NOMO-1 treated with DMSO at 0.1 percent for 48 hours (cell line): ENCODE data around the gene PRKAB1.
A peak's percentile ranks its signal among the peaks of the same experiment; 100 is the strongest.

Experiments
- DNase-seq: peaks from one replicate; lab custom pipeline; 2025; ENCODE audit not compliant: unreplicated experiment; lab: John Stamatoyannopoulos, UW

The PRKAB1 gene

DNA sequence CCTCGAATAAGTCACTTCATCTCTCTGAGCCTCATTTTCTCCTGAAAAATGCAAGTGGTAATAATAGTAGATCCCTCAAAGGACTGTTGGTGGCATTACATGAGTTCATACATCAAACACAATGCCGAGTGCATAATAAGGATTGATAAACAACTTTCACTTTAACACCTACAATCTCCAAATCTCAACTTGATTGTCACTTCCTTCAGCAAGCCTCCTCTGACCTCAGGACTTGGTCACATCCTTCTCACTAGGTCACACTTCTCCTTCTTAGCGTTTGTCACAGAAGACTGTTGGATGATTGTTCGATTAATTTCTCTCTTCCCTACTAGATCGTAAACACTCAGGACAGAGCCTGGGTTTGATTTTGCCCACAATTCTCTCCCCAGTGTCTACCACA, 7.9 kb upstream of the PRKAB1 start:
- peak; percentile 64 for DNase-seq

DNA sequence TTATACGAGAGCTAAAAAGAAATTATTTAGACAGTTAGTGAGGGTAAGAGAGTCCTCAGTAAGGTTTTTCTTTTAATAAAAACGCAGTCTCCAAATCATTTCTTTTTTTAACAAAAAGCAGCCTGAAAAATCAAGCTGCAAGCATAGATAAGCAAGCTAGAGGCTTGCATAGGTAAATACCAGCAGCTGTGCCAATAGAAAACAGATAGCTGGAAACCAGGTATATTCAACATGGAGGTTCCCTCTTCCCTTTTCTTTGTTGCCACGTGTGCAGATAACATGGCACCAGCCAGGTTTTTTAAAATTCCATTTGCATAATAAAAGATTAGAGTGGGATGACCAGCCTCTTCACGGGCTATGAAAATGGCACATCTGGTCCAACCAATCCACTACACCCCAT, 6.1 kb upstream of the PRKAB1 start:
- no peak for DNase-seq

DNA sequence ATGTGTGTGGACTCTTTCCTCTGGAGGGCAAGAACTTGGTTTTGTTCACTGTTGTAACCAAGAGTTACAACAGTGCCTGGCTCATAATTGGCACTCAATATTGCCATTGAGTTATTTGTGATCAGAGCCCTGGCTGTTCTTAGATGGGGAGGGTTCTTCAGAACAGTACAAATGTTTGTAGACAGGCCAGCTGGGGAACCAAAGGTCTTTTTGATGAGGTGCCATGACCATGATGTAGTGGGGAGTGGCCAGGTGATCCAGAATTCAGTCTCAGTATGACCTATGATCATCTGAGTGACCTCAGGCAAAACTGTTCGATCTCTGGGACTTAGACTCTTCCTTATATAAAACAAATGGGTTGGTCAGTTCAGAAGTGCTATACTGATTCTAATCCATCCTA, 3.3 kb upstream of the PRKAB1 start:
- no peak for DNase-seq

DNA sequence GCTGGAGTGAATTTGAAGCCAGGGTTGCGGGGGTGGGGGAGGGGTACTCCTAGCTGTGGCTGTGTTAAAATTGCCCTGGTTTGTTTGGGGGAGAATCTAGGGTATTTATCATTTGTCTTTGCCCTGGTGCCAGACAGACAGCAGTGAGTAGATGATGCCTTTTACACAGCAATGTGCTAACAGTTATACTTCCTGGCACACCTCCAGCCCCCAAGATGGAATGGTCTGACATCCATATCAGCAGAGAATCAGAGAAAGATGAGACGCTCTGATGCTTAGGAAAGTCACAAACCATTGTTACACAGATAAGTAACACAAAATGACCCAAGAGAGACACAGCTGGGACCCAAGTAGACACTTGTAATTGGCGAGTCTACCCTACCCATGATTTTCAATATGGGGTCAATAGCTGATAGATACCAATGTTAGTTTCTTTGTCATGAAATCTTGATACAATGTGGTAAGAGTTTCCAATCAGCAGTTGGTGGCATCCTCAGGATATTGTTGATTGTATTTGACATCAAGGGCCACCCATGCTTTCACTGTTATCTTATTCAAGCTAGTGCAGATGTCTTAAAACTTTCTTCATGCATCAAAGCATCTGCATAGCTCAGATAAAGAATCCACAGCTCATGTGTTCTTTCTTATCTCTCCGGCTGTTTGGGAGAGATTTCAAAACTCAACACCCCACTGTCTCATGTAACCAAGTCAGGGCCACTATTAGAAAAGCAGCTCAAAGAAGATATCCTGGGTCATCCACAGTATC, 2.6 kb upstream of the PRKAB1 start:
- DNase-seq: no peak

- peak; percentile 62 for DNase-seq
Measured at GRCh38 chr12:119666226-119666795, 1.6 kb upstream of the PRKAB1 start.

- DNase-seq: peak; percentile 26
Measured at GRCh38 chr12:119666900-119667576, 895 bp upstream of the PRKAB1 start.

GRCh38 chr12:119668324-119668841, 450 bp downstream of the PRKAB1 start:
- DNase-seq: peak; percentile 11

GRCh38 chr12:119669744-119670472, 2.0 kb downstream of the PRKAB1 start:
- no peak for DNase-seq

DNA sequence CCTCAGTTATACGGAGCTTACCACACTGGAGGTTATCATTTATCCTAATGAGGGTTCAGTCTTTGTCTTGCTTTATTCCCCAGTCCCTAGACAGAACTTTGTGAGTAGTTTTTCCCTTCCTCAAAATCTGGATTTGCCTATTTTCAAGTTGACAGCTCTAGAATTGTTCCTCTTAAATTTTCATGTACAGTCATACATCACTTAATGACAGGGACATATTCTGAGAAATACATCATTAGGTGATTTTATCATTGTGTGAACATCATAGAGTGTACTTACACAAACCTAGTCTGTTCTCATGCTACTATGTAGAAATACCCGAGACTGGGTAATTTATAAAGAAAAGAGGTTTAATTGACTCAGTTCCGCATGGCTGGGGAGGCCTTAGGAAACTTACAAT, 3.1 kb downstream of the PRKAB1 start:
- DNase-seq: no peak

DNA sequence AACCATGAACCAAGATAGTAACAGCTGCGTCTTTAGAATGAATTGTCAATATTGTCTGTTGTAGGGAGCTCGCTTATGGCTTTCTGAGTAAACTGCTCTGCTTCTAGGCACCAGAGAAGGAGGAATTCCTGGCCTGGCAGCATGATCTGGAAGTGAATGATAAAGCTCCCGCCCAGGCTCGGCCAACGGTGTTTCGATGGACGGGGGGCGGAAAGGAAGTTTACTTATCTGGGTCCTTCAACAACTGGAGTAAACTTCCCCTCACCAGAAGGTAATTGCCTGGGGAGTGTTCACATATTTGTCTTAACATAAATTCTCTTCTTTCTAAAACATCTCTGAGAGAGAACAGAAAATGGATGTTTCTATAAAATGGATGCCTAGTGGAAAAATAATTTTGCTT, 4.3 kb downstream of the PRKAB1 start:
- DNase-seq: no peak

- no peak for DNase-seq
Measured at GRCh38 chr12:119673634-119674033, 5.7 kb downstream of the PRKAB1 start.

DNA sequence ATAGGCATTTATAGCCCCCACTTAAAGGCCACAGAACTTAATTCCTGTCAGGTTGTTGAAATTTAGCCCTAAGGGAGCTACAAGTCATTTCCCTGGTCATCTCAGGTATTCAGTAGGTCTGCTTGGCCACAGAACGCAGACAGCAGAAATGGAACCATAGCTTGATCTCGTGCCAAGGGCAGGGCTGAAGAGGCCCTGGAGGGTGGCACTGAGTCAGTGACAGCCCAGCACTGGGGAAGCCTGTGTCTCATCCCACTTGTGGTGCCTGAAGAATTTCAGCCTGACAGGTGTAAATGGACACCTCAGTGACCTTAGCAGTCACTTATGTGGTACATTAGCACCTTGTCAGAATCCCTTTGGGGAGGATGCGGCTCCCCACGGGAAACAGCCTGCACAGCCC, 6.6 kb downstream of the PRKAB1 start:
- no peak for DNase-seq

DNA sequence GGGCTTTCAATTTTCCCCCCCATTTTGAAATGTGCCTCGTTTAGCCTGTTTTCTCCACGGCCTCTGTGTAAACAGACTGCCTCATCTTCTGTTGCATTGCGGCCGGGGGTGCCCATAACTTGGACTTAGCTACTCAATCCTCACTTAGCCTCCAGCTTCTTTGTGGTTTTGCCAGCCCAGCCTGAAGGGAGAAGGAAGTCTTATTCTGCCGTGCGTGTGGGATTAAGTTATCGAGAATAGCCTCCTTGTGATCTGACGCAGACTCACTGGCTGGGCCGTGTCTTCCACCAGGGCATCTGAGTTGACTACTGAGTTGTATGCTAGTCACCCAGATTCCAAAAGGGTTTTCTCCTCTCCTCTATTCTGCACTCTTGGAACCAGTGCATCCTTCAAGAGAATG, 8.1 kb downstream of the PRKAB1 start:
- no peak for DNase-seq

DNA sequence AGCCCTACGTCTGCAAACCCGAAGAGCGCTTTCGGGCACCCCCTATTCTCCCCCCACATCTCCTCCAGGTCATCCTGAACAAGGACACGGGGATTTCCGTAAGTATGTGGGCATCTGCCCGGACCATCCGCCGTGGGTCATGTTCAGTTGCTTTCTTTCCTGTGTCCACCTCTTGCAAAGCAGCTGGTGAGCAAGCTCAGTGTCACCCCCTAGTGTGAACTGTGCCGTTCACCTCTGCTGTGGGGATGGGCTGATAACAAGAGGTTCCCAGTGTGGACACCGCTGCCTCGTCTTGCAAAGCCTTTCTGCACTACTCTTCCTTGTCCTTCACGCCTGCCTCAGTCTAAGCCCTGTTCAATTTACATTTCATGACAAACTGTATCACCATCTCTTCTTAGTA, 8.6 kb downstream of the PRKAB1 start:
- DNase-seq: no peak

- DNase-seq: no peak
Measured at GRCh38 chr12:119678459-119678858, 10.5 kb downstream of the PRKAB1 start.

DNA sequence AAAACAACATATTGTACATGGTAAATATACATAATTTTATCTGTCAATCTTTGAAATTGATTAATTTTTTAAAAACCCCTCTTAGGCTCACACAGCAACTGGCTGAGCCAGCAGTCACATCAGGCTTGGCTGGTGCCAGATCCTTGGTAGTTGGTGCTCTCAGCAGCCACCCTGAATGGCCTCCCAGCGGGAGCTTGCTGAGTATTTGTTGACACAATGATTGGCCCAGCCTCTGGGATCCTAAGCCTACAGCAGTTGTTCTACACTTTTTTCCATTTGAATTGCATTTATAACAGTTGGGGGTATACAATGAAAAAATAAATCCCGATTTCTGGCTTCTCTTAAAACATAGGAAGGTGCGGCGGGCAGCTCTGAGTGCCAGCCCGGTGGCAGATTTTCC, 11.1 kb downstream of the PRKAB1 start:
- DNase-seq: no peak

GRCh38 chr12:119679490-119679889, 11.6 kb downstream of the PRKAB1 start:
- DNase-seq: no peak

DNA sequence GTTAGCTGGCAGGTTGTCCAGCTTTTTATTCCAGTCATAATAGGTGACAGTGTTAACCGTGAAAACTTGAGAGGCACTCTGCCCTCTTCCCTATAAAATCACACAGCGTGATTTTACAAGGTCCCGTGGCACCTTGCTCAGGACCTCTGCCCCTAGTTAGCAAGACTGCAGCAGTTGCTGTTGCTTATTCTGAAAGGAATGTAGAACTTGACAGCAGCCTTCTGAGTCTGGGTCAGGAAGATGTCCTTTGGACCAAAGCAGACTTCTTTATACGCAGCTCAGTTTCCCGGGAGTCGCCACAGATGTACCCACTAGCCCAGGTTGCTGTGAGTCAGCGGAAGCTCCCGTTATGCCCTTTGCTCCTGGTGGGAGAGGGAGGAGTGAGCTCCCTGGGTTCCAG, 13.2 kb downstream of the PRKAB1 start:
- no peak for DNase-seq

DNA sequence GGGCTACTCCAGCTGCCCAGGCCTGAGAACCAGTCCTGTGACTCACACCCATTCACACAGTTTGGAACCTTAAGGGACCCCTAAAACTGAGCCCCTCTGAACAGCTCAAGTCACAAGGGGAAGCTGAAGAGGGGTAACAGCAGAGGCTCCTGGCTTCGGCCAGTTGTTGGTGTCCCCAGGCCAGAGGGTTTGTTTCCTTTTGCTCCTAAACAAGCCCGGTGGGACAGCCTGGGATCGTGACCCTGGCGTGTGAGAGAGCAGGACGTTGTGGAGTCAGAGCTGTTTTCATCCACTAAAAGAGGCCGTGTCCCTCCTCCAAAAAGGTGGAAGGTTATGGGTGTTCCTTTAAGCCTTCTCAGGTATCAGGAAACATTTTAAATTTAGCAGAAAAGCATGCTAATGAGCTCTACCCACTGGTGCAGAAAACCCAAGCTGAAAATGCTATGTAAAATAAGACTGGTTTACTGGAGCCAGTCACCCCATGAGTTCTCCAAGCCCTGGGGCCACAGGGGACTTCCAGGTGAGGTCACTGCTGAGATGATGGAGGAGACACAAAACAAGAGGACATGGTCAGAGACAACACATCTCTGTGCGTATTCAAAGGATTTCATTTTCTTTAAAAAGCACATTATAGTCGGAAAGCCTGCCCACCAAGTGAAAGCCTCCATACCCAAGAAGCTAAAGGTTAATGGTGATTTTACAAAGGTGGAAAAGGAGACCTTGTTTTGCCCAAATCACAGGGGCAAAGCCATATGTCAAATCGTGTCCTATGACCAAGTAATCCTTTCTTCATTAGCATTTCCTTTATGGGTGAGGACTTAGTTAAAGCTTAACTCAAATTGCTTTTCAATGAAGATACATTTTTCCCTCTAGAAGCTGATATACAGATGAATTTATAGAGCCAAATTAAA, 14.1 kb downstream of the PRKAB1 start:
- DNase-seq: no peak

DNA sequence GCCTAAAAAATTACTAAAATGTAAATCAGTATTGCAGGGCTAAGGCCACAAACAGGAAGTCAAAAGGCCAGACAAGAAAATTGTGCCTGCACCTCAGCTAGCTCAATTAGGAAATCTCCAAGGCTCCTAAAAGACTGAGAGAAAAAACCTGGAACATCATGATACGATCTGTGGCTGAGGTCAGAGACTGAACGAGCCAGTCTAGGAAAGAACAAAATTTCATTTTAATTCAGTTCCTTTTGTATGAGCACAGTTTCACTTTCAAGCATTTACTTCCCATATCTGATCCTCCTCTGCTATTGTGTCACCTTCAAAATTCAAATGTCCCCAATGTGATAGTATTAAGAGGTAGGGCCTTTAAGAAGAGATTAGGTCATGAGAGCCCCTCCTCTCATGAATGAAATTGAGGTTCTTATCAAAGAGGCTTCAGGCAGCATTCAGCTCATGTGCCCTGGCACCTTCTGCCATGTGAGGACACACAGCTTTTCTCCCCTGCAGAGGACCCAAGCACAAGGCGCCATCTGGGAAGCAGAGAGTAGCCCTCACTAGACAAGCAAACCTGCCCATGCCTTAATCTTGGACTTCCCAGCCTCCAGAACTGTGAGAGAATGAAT, 14.8 kb downstream of the PRKAB1 start:
- peak; percentile 85 for DNase-seq
